Loucy (cell line): ENCODE measurements around the gene PNLIPRP1.

Source experiments
- EZH2phosphoT487 ChIP-seq: fragments of 200-600 bp; IDR thresholded peaks from 2 replicates; pipeline ENCODE4 v1.6.1; 2018; ENCODE audit warnings: antibody characterized with exemption, mild to moderate bottlenecking, moderate library complexity, borderline replicate concordance
- TF ChIP-seq, protein P1 (sequence below): fragments of 200-600 bp; sonication (generic); conservative IDR thresholded peaks from 2 replicates; pipeline ENCODE4 v1.5.1; 2014; ENCODE audit warnings: mild to moderate bottlenecking, antibody characterized with exemption, low read length

GRCh38 chr10:116602648-116603400 is 12.1 kb downstream of the PNLIPRP1 start:
- TF ChIP-seq, protein P1, sequence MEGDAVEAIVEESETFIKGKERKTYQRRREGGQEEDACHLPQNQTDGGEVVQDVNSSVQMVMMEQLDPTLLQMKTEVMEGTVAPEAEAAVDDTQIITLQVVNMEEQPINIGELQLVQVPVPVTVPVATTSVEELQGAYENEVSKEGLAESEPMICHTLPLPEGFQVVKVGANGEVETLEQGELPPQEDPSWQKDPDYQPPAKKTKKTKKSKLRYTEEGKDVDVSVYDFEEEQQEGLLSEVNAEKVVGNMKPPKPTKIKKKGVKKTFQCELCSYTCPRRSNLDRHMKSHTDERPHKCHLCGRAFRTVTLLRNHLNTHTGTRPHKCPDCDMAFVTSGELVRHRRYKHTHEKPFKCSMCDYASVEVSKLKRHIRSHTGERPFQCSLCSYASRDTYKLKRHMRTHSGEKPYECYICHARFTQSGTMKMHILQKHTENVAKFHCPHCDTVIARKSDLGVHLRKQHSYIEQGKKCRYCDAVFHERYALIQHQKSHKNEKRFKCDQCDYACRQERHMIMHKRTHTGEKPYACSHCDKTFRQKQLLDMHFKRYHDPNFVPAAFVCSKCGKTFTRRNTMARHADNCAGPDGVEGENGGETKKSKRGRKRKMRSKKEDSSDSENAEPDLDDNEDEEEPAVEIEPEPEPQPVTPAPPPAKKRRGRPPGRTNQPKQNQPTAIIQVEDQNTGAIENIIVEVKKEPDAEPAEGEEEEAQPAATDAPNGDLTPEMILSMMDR, result no peak
- TF ChIP-seq EZH2phosphoT487, result no peak
